PC-3 (cell line): ENCODE data around the gene SMIM33. TPM values are rescaled to one million over a fixed set of nuclear protein-coding genes. Genes with fewer than 3 reads are reported as not detected.

Experiments used
- ATAC-seq: fragments of 200-7000 bp; cut with Tn5 transposase; 2 replicates; pipeline ENCODE4 v1.9.1; 2020; ENCODE audit warnings: mild to moderate bottlenecking, moderate library complexity
- BruUV-seq: library from RNA; stranded (reverse); fragments of 400-500 nt; replicated peaks from 2 replicates; lab custom pipeline; 2021; lab: Mats Ljungman, UMichigan
- CTCF ChIA-PET: fragments of 300-600 bp; sonication (Branson Sonifier 250); formaldehyde crosslinking; loops from one replicate; lab custom pipeline; 2022; ENCODE audit warnings: antibody characterized with exemption; lab: Charles Lee
- POLR2A ChIA-PET: fragments of 300-600 bp; sonication (Branson Sonifier 250); formaldehyde crosslinking; loops from one replicate; lab custom pipeline; 2022; ENCODE audit warnings: antibody characterized with exemption; ENCODE audit not compliant: unreplicated experiment; lab: Charles Lee
- DNase-seq: peaks from one replicate; pipeline ENCODE4 v3.0.0-alpha.2; 2015
- H2AFZ ChIP-seq: fragments of 300-600 bp; sonication (generic); 2 replicates; pipeline ENCODE4 v1.6.0; 2016; ENCODE audit warnings: antibody characterized with exemption, low read length
- H3F3A ChIP-seq: fragments of 300-600 bp; sonication (generic); one replicate; pipeline ENCODE4 v1.6.0; 2017; ENCODE audit warnings: antibody characterized with exemption, low read length, control low read depth, mild to moderate bottlenecking; ENCODE audit not compliant: unreplicated experiment
- H3K27ac ChIP-seq: fragments of 300-600 bp; sonication (generic); 2 replicates; pipeline ENCODE4 v1.5.1; 2016; ENCODE audit warnings: mild to moderate bottlenecking, low read length
- H3K27me3 ChIP-seq: fragments of 300-600 bp; sonication (generic); 2 replicates; pipeline ENCODE4 v1.6.1; 2016; ENCODE audit warnings: low read length, mixed read lengths
- H3K36me3 ChIP-seq: fragments of 300-600 bp; sonication (generic); 2 replicates; pipeline ENCODE4 v1.6.1; 2016; ENCODE audit warnings: low read depth, mixed run types, low read length, mixed read lengths
- H3K4me1 ChIP-seq: fragments of 300-600 bp; sonication (generic); 2 replicates; pipeline ENCODE4 v1.5.1; 2016; ENCODE audit warnings: low read length; ENCODE audit not compliant: insufficient read depth
- H3K4me2 ChIP-seq: fragments of 300-600 bp; sonication (generic); 2 replicates; pipeline ENCODE4 v1.6.0; 2016; ENCODE audit warnings: low read length
- H3K4me3 ChIP-seq: fragments of 300-600 bp; sonication (generic); 2 replicates; pipeline ENCODE4 v1.5.1; 2016; ENCODE audit warnings: mild to moderate bottlenecking, low read length, mixed read lengths
- H3K79me2 ChIP-seq: fragments of 300-600 bp; sonication (generic); 2 replicates; pipeline ENCODE4 v1.6.1; 2017; ENCODE audit warnings: low read length, mixed read lengths
- H3K9ac ChIP-seq: fragments of 300-600 bp; sonication (generic); 2 replicates; pipeline ENCODE4 v1.6.0; 2016; ENCODE audit warnings: mild to moderate bottlenecking, low read length
- H3K9me2 ChIP-seq: fragments of 300-600 bp; sonication (generic); replicated peaks from 2 replicates; pipeline ENCODE4 v1.6.1; 2016; ENCODE audit warnings: mixed run types, low read length, mixed read lengths
- H3K9me3 ChIP-seq: fragments of 300-600 bp; sonication (generic); 2 replicates; pipeline ENCODE4 v1.6.1; 2016; ENCODE audit warnings: low read length, mixed read lengths
- H4K20me1 ChIP-seq: fragments of 300-600 bp; sonication (generic); 2 replicates; pipeline ENCODE4 v1.6.1; 2016; ENCODE audit warnings: low read length, mixed read lengths
- CTCF ChIP-seq: fragments of 300-600 bp; sonication (generic); conservative IDR thresholded peaks from 2 replicates; pipeline ENCODE4 v1.5.1; 2017; ENCODE audit warnings: antibody characterized with exemption, low read depth, mild to moderate bottlenecking, low read length
- EZH2 ChIP-seq: fragments of 300-600 bp; sonication (generic); IDR thresholded peaks from one replicate; pipeline ENCODE4 v1.6.1; 2017; ENCODE audit warnings: antibody characterized with exemption, mild to moderate bottlenecking, low read length; ENCODE audit not compliant: unreplicated experiment
- EZH2phosphoT487 ChIP-seq: fragments of 300-600 bp; sonication (generic); IDR thresholded peaks from 2 replicates; pipeline ENCODE4 v1.6.1; 2018; ENCODE audit warnings: mild to moderate bottlenecking, antibody characterized with exemption, low read length, borderline replicate concordance
- intact Hi-C: fragments of 100-400 bp; cut with micrococcal nuclease; formaldehyde crosslinking; loops from 2 replicates; pipeline ENCODE4 v1.9.0; 2023
- total RNA-seq: library from RNA; depleted of rRNA; stranded (reverse); fragments of >200 nt; gene quantifications from 2 replicates; pipeline ENCODE4 v1.2.3, GENCODE V29; 2014

SMIM33 gene
- total RNA-seq, 1 experiment from 2014 or later = not detected

DNA sequence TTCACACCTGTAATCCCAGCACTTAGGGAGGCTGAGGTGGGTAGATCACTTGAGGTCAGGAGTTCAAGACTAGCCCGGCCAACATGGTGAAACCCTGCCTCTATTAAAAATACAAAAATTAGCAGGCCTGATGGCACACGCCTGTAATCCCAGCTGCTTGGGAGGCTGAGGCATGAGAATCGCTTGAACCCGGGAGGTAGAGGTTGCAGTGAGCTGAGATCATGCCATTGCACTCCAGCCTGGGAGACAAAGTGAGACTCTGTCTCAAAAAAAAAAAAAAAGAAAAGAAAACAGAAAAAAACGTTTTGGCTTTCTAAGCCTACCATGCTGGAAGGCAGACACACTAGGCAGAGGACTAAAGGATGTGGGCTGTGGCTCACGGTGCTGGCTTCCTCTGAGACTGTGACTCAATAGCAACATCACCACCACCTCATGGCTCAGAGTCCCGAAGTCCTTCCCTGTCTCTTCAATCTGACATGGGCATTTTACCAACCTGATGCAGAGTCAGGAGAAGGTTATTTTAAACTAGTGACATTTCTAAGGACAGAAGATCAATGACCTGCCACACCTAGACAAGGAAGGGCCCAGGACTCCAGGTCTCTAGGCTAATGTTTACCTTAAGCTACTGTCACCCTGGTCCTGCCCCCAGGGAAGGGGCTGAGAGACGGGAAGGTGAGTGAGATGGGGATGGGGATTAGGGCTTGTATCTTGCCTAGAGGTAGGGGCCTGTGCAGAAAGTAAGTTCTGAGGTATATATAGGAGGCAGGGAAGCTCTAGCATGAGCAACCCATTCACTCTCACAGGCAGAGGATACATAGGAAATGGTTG is 12.0 kb upstream of the SMIM33 start:
- Histone ChIP-seq H3K27ac (no peak overlapping the region), H3K4me2 (no peak overlapping the region), H3F3A (no peaks in the 10 kb centered on the region), H3K4me1 (peaks cover 6% of the 10 kb centered on the region; the same call in 1 of the 2 replicates), H3K79me2 (no peaks in the 10 kb centered on the region), H3K9me2 (no peaks in the 10 kb centered on the region), H3K36me3 (no peaks in the 10 kb centered on the region), H3K9ac (no peak overlapping the region), H3K9me3 (no peaks in the 10 kb centered on the region), H2AFZ (peak overlapping the region; percentile 59), H3K4me3 (no peak overlapping the region), H4K20me1 (no peaks in the 10 kb centered on the region), H3K27me3 (no peaks in the 10 kb centered on the region)
- ChIA-PET CTCF (no interaction called here), POLR2A (interaction anchor here (0.7 kb wide), 1 partner anchor 27 kb away, joined by 15 read pairs; no protein-coding TSS in a partner anchor)
- TF ChIP-seq EZH2 = no peak
- no peak for TF ChIP-seq EZH2phosphoT487
- no peak for TF ChIP-seq CTCF
- BruUV-seq = no TSS peak
- intact Hi-C loops = no loop called here
- DNase-seq (peak; percentile 59), ATAC-seq (peak; percentile 89)

DNA sequence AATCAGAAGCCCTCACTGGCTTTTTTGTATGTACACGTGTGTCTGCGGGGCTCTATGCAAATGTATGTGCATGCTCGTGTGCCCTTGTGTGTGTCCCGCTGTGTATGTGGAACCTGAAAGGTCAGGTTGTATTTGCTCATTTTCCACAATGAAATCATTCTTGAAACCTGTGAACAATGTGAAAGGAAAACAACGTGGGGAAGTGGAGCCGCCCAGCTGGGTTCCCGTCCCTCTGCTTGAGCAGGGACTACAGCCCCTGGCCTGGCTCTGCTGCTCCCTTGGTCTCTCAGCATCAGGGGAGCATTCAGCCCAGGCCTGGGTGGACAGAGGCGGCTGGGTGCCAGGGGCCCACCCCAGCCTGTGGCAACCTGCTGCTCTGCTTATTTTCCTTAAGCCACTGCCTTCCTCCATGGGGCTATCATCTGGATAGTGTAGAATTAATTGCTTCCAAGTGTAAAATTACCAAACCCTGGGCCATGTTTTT is 11.3 kb upstream of the SMIM33 start:
- DNase-seq (no peak), ATAC-seq (no peak)
- Histone ChIP-seq H2AFZ (no peak overlapping the region), H3K4me2 (no peak overlapping the region), H3K4me1 (peaks cover 6% of the 10 kb centered on the region; the same call in 1 of the 2 replicates), H4K20me1 (no peaks in the 10 kb centered on the region), H3K9me3 (no peaks in the 10 kb centered on the region), H3K9ac (no peak overlapping the region), H3K27ac (no peak overlapping the region), H3K4me3 (no peak overlapping the region), H3K27me3 (no peaks in the 10 kb centered on the region), H3K36me3 (no peaks in the 10 kb centered on the region), H3K79me2 (no peaks in the 10 kb centered on the region), H3K9me2 (no peaks in the 10 kb centered on the region), H3F3A (no peaks in the 10 kb centered on the region)
- no TSS peak for BruUV-seq
- ChIA-PET CTCF (no interaction called here), POLR2A (no interaction called here)
- TF ChIP-seq CTCF (no peak), EZH2 (no peak), EZH2phosphoT487 (no peak)
- intact Hi-C loops = no loop called here

DNA sequence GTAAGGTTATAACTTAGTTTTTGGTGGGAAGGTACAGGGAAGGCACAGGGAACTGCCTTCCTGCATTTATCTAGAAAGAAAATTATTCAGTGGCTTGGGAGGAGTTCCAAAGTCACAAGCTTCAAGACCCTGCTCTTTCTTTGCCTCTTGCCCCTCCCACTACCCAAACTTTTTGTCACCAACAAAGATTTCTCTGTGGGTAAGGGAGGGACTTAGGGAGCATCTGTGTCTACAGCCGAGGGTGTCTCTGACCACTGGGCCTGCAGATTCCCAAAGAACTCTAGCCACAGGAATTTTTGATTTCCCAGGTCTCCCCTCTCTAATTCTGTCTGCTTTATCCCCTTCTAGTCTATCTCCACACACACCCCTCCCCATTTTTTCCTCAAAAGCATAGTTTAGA is 10.3 kb upstream of the SMIM33 start:
- Histone ChIP-seq H3K4me1 (peaks cover 6% of the 10 kb centered on the region; the same call in 1 of the 2 replicates), H3K9me3 (no peaks in the 10 kb centered on the region), H3K27ac (no peak overlapping the region), H2AFZ (no peak overlapping the region), H3K9me2 (no peaks in the 10 kb centered on the region), H3K4me2 (no peak overlapping the region), H3K9ac (no peak overlapping the region), H3K79me2 (no peaks in the 10 kb centered on the region), H3F3A (no peaks in the 10 kb centered on the region), H3K36me3 (no peaks in the 10 kb centered on the region), H4K20me1 (no peaks in the 10 kb centered on the region), H3K4me3 (no peak overlapping the region), H3K27me3 (no peaks in the 10 kb centered on the region)
- TF ChIP-seq CTCF (no peak), EZH2phosphoT487 (no peak), EZH2 (no peak)
- ATAC-seq (no peak), DNase-seq (no peak)
- no TSS peak for BruUV-seq
- ChIA-PET CTCF (no interaction called here), POLR2A (no interaction called here)
- intact Hi-C loops = no loop called here
